CD4-positive, alpha-beta T cell (primary cell): ENCODE data around the gene APLP2. TPM values are rescaled to one million over a fixed set of nuclear protein-coding genes. Genes with fewer than 3 reads are reported as not detected.
"Not testable (repeated sequence)": the region's sequence is repeated elsewhere in the genome, so short reads cannot be mapped to it uniquely, and the experiment has no call there.

ENCODE experiments used
- ATAC-seq: fragments of 200-7000 bp; cut with Tn5 transposase; one replicate; pipeline ENCODE4 v1.10.0; 2022; ENCODE audit warnings: mild to moderate bottlenecking; ENCODE audit not compliant: poor library complexity
- CTCF ChIA-PET: fragments of 350-600 bp; sonication (Branson Sonifier 250); formaldehyde crosslinking; loops from one replicate; lab custom pipeline; 2021; ENCODE audit warnings: antibody characterized with exemption, inconsistent platforms; lab: Charles Lee
- POLR2A ChIA-PET: fragments of 350-600 bp; sonication (Branson Sonifier 250); formaldehyde crosslinking; loops from one replicate; lab custom pipeline; 2021; ENCODE audit warnings: antibody characterized with exemption, inconsistent platforms; lab: Charles Lee
- DNase-seq, 14 experiments: peaks; one replicate each; pipeline ENCODE4 v3.0.0-alpha.2; 2013 to 2020; ENCODE audit warnings: mixed read lengths in 2 of 14
- H3K27ac ChIP-seq, 2 donors: one replicate each; pipeline versions ENCODE4 v1.5.1 to v1.7.0; 2013; ENCODE audit warnings: low read length in 2 of 2, low read depth in 1 of 2, mild to moderate bottlenecking in 1 of 2
- H3K27me3 ChIP-seq, 2 experiments: 1 replicate in 1 of 2; 2 replicates in 1 of 2; pipeline versions ENCODE4 v1.6.1 to v1.7.0; 2013; ENCODE audit warnings: low read length in 2 of 2, control low read depth in 1 of 2, mild to moderate bottlenecking in 1 of 2, moderate library complexity in 1 of 2; ENCODE audit not compliant: insufficient read depth in 2 of 2, control insufficient read depth in 1 of 2
- H3K36me3 ChIP-seq: one replicate; pipeline ENCODE4 v1.6.1; 2013; ENCODE audit warnings: low read length, control low read depth; ENCODE audit not compliant: insufficient read depth
- H3K4me1 ChIP-seq: one replicate; pipeline ENCODE4 v1.6.1; 2013; ENCODE audit warnings: low read length, control low read depth; ENCODE audit not compliant: insufficient read depth
- H3K4me3 ChIP-seq: one replicate; pipeline ENCODE4 v1.5.1; 2013; ENCODE audit warnings: mild to moderate bottlenecking, low read length, moderate library complexity
- H3K9me3 ChIP-seq, 2 experiments: 1 replicate in 1 of 2; 2 replicates in 1 of 2; pipeline versions ENCODE4 v1.6.1 to v1.7.0; 2013; ENCODE audit warnings: low read length in 2 of 2, mild to moderate bottlenecking in 2 of 2, control low read depth in 1 of 2, moderate library complexity in 1 of 2; ENCODE audit not compliant: control insufficient read depth in 1 of 2, insufficient read depth in 1 of 2
- H3K27ac Mint-ChIP-seq: one replicate; pipeline ENCODE4 v1.8.0; 2020; ENCODE audit warnings: mixed read lengths
- H3K27me3 Mint-ChIP-seq: one replicate; pipeline ENCODE4 v1.8.0; 2021; ENCODE audit warnings: mixed read lengths
- H3K36me3 Mint-ChIP-seq: one replicate; pipeline ENCODE4 v1.8.0; 2021; ENCODE audit warnings: low read depth, mixed read lengths
- H3K4me1 Mint-ChIP-seq: one replicate; pipeline ENCODE4 v1.8.0; 2021; ENCODE audit warnings: low read depth, mixed read lengths
- H3K4me3 Mint-ChIP-seq: one replicate; pipeline ENCODE4 v1.8.0; 2020; ENCODE audit warnings: mild to moderate bottlenecking, mixed read lengths
- H3K9me3 Mint-ChIP-seq: one replicate; pipeline ENCODE4 v1.8.0; 2020; ENCODE audit warnings: mixed read lengths
- intact Hi-C, 2 experiments: fragments of 100-400 bp; cut with DNase I in 1 of 2; cut with micrococcal nuclease in 1 of 2; formaldehyde crosslinking; loops; one replicate each; pipeline versions ENCODE4 v1.15.1 to v1.9.0; 2023 to 2025; cut with DNase I, micrococcal nuclease
- total RNA-seq, 174 experiments: library from RNA in 2 of 174; stranded (reverse) in 2 of 174; gene quantifications; one replicate each; pipeline ENCODE4 v1.2.3 and lab custom pipeline; 2021 to 2026
- TF ChIP-seq, protein P1 (sequence below): fragments of 200-600 bp; IDR thresholded peaks from one replicate; pipeline ENCODE4 v1.8.0; 2022; ENCODE audit warnings: antibody characterized with exemption, mild to moderate bottlenecking

APLP2 gene
- total RNA-seq, 2 experiments from 2014 or later = 28.8 to 29.5 TPM

DNA sequence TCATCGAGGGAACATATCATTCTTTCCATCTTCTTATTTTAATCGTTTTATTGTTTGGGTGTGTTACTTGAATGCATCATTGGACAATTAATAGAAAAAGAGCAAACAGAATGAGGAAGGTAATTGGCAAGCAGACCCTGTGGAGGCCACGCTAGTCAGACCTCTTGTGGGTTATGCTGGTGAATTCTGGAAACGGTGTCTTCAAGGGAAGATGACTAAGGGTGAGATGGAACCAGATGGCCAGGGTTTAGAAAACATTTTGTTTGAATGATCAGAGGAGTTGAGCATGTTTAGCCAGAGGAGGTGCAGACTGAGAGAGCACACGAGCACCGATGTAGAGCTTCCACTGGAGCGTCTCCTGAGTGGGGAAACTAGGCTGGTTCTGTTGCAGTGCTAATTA is 98.4 kb downstream of the APLP2 start:
- CTCF ChIA-PET = no interaction called here

DNA sequence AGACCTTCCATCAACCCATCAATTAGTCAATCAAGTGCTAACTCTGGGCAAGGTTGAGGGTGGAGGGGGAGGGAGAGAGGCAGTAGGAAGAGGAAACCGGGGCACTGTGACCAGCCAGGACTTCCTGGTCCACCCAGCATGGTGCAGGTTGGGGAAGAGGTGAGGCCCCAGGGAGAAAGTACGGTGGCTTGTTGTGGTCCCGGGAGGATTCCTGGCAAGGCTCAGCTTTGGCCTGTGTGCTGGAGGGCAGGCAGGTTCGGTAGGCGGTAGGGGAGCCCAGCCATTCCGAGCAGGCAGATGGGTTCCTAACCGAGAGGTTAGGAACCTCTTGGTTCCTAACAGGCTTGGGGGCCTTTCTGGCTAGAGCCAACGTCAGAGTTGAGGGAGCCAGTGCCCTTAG is 100.7 kb downstream of the APLP2 start:
- CTCF ChIA-PET = no interaction called here
- no peak for ATAC-seq
- peaks cover 3% of the 10 kb centered on the region for H3K9me3 Mint-ChIP-seq

More for the DNA sequence above, 98.4 kb downstream of the APLP2 start:
- Histone ChIP-seq H3K9me3 (no peaks in the 10 kb centered on the region), H3K36me3 (no peaks in the 10 kb centered on the region), H3K27ac (no peak overlapping the region), H3K27me3 (peaks cover 4 to 13% of the 10 kb centered on the region in 2 experiments), H3K4me3 (no peak overlapping the region), H3K4me1 (peaks cover 3% of the 10 kb centered on the region)
- intact Hi-C loops = no loop called here
- DNase-seq = no peak
- TF ChIP-seq, protein P1, sequence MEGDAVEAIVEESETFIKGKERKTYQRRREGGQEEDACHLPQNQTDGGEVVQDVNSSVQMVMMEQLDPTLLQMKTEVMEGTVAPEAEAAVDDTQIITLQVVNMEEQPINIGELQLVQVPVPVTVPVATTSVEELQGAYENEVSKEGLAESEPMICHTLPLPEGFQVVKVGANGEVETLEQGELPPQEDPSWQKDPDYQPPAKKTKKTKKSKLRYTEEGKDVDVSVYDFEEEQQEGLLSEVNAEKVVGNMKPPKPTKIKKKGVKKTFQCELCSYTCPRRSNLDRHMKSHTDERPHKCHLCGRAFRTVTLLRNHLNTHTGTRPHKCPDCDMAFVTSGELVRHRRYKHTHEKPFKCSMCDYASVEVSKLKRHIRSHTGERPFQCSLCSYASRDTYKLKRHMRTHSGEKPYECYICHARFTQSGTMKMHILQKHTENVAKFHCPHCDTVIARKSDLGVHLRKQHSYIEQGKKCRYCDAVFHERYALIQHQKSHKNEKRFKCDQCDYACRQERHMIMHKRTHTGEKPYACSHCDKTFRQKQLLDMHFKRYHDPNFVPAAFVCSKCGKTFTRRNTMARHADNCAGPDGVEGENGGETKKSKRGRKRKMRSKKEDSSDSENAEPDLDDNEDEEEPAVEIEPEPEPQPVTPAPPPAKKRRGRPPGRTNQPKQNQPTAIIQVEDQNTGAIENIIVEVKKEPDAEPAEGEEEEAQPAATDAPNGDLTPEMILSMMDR = no peak
- Mint-ChIP-seq H3K27me3 (peaks cover 61% of the 10 kb centered on the region), H3K27ac (no peak overlapping the region), H3K4me1 (no peaks in the 10 kb centered on the region), H3K4me3 (no peak overlapping the region), H3K9me3 (no peaks in the 10 kb centered on the region), H3K36me3 (no peaks in the 10 kb centered on the region)
- POLR2A ChIA-PET = no interaction called here
- no peak for ATAC-seq

DNA sequence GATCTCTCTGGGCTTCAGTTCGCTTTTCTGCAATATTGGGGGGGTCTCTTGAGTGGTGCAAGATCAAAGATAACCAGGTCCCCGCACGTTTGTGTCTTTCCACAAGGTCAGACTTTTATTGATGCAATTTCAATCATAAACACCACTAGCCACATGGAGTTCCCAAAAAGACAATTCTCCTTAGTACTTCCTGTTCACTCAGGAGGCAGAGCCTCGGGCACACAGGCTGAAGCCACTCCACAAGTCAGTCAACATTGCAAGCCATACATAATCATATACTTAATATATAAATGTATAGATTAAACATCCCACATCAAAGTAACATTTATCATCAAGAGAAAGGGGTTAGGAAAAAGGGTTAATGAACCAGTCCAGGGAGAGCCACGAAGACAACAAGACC is 101.8 kb downstream of the APLP2 start:
- Histone ChIP-seq H3K27me3 (peaks cover under 1 to 4% of the 10 kb centered on the region in 2 experiments), H3K4me1 (no peaks in the 10 kb centered on the region), H3K9me3 (peaks cover 0 to 8% of the 10 kb centered on the region in 2 experiments), H3K4me3 (no peak overlapping the region), H3K27ac (no peak overlapping the region), H3K36me3 (no peaks in the 10 kb centered on the region)
- Mint-ChIP-seq H3K9me3 (peaks cover 3% of the 10 kb centered on the region), H3K4me1 (no peaks in the 10 kb centered on the region), H3K27ac (no peak overlapping the region), H3K27me3 (peaks cover 36% of the 10 kb centered on the region), H3K36me3 (no peaks in the 10 kb centered on the region), H3K4me3 (no peak overlapping the region)
- TF ChIP-seq, protein P1 = no peak
- ChIA-PET POLR2A (no interaction called here), CTCF (interaction anchor here (0.6 kb wide), 3 partner anchors 247 to 515 kb away, joined by 3 to 4 read pairs (median 3); no protein-coding TSS in a partner anchor)
- intact Hi-C loops = no loop called here
- no peak for ATAC-seq
- no peak for DNase-seq

More for the DNA sequence above, 100.7 kb downstream of the APLP2 start:
- peaks cover 0 to 8% of the 10 kb centered on the region in 2 experiments for H3K9me3 ChIP-seq
- POLR2A ChIA-PET = no interaction called here
- TF ChIP-seq, protein P1 = no peak
- Mint-ChIP-seq H3K36me3 (no peaks in the 10 kb centered on the region), H3K27ac (no peak overlapping the region), H3K4me3 (no peak overlapping the region), H3K4me1 (no peaks in the 10 kb centered on the region), H3K27me3 (peaks cover 44% of the 10 kb centered on the region)
- intact Hi-C loops = no loop called here
- no peak for DNase-seq
- no peak overlapping the region for H3K4me3 ChIP-seq
- peaks cover 4 to 7% of the 10 kb centered on the region in 2 experiments for H3K27me3 ChIP-seq
- no peak overlapping the region for H3K27ac ChIP-seq
- H3K36me3 ChIP-seq = no peaks in the 10 kb centered on the region
- no peaks in the 10 kb centered on the region for H3K4me1 ChIP-seq

DNA sequence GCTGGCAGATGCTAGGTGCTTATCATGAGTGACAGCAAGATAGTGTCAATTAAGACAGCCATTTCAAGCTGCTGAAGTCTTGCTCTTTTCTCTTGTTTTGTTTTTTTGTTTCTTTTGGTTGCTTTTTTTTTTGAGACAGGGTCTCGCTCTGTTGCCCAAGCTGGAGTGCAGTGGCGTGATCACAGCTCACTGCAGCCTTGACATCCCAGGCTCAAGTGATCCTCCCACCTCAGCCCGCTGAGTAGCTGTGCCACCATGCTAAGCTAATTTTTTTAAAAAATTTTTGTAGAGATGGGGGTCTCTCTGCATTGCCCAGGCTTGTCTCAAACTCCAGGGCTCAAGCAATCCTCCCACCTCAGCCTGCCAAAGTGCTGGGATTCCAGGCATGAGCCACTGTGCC is 102.3 kb downstream of the APLP2 start:
- H3K9me3 Mint-ChIP-seq, H3K4me3 ChIP-seq, H3K36me3 ChIP-seq, DNase-seq, ATAC-seq, H3K4me1 ChIP-seq, POLR2A ChIA-PET, H3K36me3 Mint-ChIP-seq, H3K27ac ChIP-seq, H3K4me1 Mint-ChIP-seq, H3K27ac Mint-ChIP-seq, H3K9me3 ChIP-seq, H3K27me3 ChIP-seq, intact Hi-C loops, H3K4me3 Mint-ChIP-seq: not testable (repeated sequence)
- peaks cover 35% of the 10 kb centered on the region for H3K27me3 Mint-ChIP-seq
- CTCF ChIA-PET = interaction anchor here (0.6 kb wide), 4 partner anchors 225 to 515 kb away, joined by 3 to 4 read pairs (median 3); no protein-coding TSS in a partner anchor
